Astrocyte of the hippocampus (primary cell): ENCODE measurements around the gene PCLAF.
"Not testable (repeated sequence)": the region's sequence is repeated elsewhere in the genome, so short reads cannot be mapped to it uniquely, and the experiment has no call there.

ENCODE experiments used
- DNase-seq: peaks from one replicate; pipeline ENCODE4 v3.0.0; 2011; ENCODE audit warnings: low read depth, low spot score

PCLAF gene

DNA sequence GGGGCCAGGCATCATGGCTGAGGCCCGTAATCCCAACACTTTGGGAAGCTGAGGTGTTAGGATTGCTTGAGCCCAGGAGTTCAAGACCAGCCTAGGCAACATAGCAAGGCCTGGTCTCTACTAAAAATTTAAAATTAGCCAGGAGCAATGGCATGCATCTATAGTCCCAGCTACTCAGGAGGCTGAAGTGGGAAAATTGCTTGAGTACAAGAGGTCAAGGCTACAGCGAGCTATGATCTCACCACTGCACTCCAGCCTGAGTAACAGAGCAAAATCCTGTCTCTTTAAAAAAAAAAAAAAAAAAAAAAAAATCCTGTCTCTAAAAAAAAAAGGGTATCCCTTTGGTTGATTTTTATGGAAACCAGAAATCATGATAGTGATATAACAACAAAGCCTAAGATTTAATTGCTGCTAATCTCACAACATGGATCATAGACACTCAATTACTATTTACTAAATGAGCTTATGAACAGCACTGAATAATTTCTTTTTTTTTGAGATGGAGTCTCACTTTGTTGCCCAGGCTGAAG is 12.1 kb downstream of the PCLAF start:
- no peak for DNase-seq

DNA sequence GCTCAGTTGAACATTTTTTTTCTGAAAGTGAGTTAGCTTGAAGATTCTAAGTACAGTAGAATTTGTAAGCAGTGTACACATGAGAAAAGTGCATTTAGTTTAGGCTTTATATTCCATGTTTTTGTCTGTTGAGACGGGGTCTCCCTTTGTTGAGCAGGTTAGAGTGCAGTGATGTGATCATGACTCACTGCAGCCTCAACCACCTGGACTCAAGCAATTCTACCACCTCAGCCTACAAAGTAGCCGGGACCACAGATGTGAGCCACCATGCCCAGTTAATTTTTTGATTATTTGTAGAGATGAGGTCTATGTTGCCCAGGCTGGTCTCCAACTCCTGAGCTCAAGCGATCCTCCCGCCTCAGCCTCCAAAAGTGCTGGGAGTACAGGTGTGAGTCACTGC is 20.0 kb downstream of the PCLAF start:
- no peak for DNase-seq

DNA sequence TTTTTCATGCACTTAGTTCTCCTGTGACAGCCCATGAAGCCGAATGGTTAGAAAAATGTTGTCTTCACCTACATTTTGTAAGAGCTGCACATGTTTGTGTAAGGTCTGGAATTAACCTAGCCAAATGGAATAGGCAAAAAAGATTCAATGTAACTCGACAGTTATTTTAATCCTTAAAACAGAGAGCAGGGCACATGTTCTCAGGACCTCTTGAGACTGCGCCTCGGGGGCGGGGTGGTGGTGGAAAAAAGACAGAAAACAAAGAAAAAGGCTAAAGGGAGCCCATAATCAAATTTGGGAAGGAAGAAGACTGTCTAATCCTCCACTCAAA is 24.6 kb downstream of the PCLAF start:
- DNase-seq = no peak

DNA sequence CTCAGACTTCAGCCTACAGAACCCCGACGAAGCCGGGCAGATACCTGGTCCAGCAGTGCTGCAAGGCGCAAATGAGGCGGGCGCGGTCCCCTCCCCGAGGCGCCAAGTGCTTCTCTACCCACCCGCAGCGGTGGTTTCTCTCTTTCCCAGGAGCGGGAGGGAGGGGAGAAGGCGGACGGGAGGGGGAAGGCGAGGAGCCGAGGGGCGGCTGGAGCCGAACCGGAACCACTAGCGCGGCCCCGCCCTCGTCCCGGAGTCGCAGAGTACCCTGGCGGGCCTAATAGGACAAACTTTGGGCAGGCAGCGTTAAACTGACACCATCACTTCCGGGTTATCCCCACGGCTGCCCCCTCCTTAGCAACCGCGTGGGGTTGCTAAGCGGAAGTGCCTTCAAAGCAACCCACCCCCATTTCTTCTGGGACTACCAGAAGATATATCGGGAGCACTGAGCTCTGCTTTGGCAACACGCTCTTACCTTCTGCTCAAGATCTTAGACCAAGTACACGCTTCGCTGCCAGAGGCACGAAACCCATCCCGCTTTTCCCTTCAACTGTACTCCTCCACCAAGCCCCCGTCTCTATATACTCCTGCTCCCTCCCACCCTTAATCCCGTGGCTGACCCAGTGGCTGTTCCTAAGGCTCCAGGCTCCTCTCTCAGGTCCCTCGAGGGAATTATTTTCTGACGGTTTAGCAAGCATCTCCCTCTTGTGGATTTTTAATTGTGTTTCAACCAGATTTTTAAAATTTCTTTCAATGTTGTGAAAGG is 25.1 kb downstream of the PCLAF start, which contains the start of gene CSNK1G1:
Gene CSNK1G1 (minus strand): TSS at position 230 of the 766 bp plus-strand sequence. CDS start 55,674 bp downstream, outside the sequence.
- peak; percentile 99 for DNase-seq

DNA sequence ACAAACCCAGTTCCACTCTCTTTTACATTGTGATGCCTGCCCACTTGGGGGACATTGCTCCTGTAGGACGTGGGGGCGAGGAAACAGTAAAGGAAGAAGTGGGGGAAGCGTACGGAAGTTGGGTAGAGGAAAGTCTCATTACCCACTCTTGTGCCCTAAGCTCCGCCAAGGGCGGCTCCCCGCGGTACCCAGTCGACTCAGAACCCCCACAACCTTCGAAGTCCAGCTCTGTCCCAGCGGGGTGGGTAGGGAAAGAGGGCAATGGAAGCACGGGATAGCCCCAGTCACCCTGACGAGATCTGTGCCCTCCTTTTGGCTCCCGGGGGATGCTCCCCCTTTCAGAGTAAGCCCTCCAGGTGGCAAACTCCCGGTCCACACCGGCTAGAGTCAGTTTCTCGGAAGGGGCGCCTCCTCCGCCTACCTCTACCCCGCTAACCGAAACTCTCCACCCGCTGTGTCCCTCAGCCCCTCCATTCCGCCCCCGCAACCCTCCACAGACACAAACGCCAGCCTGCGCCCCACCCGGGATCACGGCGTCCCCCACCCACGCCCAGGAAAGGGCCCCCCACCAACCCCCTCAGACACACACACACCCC is 25.8 kb downstream of the PCLAF start:
- peak; percentile 43 for DNase-seq

DNA sequence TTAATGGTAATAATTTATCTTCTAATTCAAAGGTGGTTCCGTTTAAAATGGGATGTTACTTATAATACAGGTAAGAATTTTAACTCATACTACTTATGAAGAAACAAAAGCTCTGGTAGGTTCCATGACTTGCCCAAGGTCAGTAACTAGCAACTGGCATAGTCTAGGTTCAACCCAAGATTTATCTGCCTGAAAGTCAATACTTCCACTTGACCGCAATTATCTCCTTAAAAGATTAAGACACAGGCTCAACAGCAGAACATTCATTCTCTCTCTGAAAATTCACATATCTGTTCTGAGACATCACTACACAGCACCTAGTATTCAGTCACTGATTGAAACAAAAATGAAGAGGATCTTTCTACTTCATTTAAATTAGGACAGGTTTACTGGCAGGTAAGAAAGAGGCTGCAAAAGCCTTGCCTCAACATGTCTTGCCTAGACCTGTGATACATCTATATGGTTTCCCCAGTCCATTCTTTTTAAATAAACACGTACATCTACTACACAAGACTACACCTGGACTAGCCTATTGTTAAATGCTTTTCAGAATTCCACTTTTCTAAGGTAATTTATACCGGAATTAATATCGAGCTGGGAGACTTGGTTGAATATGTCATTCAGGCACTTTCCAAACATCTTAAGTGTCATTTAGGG is 26.4 kb downstream of the PCLAF start:
- DNase-seq = no peak

DNA sequence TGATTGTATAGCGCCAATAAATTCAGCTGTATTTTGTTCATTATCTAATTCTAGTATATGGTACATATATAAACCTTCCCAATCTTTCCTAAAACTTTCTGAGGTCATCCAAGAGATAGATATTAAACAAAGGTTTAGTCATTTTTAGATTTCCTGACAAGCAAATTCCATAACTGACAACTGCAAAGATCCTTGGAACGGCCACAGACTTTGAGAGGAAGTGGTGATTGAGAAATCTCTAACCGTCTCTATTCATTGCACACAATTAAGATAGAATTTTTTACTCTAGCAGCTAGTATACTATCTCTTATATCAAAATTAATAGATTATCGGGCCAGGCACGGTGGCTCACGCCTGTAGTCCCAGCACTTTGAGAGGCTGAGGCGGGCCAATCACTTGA is 30.0 kb downstream of the PCLAF start:
- DNase-seq = no peak

DNA sequence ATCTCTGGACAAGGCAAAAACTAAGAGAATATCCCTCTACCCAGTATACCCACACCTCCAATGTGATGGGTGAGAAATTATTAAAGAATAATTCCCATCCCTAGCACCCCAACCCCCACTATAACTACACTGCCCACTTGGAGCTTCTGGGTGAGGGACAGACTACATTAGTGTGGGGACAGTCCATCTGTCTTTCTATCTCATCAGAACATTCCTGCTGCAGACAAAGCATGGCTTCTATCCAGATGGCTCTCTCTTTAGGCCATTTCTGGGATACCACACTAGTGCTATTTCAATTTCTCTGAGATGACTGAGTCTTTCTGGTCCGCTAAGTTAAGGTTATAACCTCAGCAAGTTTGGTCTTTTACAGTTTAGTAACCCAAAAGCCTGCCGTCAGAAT is 31.9 kb downstream of the PCLAF start:
- no peak for DNase-seq

DNA sequence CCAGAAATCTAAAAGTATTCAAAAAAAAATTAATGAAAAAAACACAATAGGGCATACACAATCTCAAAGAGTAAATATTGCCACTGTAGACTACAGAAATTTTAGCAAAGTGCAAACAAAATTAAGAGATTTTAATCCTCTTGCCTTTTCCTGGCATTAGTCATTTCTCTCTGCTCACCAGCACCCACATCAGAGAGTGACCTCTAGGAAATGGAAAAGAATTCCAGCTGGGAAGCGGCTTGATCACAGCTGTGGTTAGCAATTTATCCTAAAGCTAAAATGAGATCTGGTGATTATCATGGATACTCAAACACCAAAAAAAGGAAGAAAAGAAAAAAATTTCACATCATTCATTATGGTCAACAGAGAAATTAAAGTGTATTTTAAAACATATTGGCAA is 32.8 kb downstream of the PCLAF start:
- DNase-seq = peak; percentile 27

DNA sequence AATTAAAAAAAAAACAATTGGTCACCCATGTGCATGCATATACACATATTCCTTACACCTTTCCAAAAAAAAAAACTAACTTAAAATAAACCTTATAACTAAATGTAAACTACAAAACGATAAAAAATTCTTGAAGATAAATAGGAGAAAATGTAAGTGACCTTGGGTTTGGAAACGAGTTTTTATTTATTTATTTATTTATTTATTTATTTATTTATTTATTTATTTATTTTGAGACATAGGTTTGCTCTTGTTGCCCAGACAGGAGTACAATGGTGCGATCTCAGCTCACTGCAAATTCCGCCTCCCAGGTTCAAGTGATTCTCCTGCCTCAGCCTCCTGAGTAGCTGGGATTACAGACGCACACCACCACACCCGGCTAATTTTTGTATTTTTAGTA is 35.0 kb downstream of the PCLAF start:
- DNase-seq = not testable (repeated sequence)

DNA sequence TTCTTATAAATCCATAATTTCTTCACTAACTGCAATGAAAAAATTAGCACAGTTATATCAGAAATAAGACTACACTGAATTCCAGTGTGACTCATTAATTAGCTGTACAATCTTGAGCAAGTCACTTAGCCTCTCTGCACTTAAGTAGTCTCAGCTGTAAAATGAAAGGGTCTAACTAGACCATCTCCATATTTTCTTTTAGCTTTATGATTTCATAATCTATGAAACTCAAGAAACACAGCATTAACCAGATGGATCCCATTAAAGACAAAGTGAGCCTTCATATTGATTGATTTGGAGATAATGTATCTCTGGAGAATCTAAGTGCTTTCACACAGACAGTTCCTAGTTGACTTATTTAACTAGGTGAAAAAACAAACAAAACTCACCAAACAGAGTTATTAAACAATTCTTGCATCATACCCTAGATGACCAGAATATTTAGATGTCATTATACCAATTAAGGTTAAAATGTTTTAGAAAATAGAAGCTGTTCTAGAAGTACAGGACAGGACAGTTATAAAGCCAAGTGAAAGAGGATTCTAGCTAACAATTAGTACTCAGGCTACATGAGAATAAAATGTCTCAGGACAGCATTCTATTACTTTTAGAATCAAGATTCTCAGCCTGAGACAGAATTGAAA is 36.5 kb downstream of the PCLAF start:
- peak; percentile 22 for DNase-seq

DNA sequence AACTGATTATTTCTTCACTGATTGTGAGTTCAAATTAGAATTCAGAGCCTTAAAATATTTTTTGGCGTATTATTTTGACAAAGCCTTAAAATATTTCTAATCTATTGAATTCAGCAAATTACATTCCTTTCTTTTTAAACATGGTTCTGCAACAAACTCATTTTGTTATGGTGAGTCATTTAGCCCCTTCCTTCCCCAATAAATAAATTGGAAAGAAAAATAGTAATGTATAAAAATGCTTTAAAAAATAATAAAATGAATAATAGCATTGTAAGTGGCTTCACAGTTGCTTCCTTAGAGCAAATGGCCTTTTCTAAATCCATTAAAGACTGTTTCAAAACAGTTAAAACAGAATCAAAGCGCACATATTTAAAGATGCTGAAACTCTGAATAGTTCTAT is 37.4 kb downstream of the PCLAF start:
- DNase-seq = no peak

DNA sequence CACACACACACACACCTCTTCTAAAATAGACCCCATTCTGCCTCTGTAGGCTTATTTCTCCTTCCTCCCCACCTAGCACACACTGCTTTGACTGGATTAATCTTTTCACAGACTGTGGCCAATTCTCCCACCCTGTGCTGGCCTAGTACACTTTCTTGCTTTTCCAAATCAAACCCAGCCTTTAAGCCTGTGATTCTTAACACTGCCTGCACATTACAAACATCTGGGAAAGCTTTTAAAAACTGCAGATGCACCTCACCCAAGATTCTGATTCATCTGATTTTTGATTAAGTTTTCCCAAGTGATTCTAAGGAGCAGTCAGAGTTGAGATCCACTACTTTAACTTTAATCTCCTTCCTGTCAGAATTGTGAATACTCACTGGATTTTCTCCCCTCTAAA is 38.0 kb downstream of the PCLAF start:
- DNase-seq = no peak

DNA sequence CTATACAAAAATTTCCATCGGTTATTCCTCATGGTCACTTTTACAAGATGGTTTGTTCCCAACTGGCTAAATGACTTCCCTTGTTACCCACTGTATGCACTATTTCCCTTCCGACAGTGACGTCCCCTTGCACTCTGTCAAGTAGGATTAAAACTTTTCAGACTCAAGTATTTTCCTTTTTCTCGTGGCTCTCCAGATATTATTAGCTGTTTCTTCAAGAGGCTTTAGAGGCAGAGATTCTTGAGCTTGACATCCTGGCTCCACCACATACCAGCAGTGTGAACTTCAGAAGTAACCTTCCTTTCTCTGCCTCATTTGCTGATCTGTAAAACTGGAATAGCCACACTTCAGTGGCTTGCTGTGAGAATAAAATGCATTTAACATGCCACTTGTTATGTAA is 39.3 kb downstream of the PCLAF start:
- DNase-seq = no peak

DNA sequence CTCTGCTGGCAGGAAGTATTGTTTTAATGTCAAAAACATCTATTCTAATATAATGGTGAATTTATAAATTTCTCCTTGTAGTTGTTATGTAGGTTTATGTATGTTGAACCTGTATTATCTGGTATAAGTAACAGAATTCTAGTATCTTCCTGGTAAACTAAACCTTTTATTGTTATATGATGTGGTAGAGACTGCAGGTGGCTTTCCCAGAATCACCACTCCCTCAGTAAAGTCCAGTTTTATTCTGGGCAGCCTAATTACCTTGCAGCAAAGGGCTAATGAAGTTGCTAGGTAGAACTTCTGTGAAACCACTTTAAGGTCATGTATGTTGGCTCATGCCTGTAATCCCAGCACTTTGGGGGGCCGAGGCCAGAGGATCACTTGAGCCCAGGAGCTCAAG is 40.9 kb downstream of the PCLAF start:
- DNase-seq = no peak

DNA sequence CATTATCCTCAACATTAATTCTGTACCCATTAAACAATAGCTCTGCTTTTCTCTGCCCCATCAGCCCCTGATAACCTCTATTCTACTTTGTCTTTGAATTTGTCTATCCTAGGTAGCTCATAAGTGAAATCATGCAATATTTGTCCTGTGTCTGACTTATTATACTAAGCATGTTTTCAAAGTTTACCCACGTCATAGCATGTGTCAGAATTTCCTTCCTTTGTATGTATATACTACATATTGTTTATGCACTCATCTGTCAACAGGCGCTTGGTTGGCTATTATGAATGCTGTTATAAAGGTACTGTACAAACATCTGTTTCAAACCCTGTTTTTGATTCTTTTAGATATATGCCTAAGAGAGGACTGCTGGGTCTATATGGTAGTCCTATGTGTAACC is 43.5 kb downstream of the PCLAF start:
- DNase-seq = no peak

DNA sequence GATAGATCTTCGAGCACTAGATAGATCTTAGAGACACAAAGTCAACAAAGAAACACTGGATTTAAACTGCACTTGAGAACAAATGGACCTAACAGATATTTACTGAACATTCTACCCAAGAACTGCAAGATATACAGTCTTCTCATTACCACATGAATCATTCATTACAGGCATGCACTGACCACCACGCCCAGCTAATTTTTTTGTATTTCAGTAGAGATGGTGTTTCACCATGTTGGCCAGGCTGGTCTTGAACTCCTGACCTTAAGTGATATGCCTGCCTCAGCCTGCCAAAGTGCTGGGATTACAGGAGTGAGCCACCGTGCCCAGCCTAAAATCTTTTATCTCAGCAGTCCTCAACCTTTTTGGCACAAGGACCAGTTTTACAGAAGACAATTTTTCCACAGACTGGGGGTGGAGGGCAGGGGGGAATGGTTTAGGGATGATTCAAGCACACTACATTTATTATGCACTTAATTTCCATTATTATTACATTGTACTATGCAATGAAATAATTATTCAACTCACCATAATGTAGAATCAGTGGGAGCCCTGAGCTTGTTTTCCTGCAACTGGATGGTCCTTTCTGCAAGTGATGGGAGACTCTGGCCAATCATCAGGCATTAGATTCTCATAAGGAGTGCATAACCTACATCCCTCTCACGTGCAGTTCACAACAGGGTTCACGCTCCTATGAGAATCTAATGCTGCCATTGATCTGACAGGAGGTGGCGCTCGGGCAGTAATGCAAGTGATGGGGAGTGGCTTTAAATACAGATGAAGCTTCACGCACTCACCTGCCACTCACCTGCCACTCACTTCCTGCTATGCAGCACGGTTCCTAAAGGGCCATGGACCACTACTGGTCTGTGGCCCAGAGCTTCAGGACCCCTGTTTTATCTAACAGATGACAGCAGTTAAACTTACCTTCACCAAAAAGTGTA is 47.0 kb downstream of the PCLAF start:
- DNase-seq = no peak

DNA sequence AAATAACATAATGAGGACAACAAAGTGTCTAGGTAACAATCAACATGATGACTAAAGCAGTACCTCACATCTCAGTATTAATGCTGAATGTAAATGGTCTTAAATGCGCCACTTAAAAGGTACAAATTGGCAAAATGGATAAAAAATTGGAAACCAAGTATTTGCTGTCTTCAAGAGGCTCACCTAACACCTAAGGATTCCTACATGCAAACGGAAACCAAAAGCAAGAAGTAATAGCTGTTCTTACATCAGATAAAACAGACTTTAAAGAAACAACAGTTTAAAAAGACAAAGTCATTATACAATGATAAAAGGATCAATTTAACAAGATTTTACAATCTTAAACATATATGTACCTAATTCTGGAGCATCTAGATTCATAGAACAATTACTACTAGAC is 47.7 kb downstream of the PCLAF start:
- no peak for DNase-seq

DNA sequence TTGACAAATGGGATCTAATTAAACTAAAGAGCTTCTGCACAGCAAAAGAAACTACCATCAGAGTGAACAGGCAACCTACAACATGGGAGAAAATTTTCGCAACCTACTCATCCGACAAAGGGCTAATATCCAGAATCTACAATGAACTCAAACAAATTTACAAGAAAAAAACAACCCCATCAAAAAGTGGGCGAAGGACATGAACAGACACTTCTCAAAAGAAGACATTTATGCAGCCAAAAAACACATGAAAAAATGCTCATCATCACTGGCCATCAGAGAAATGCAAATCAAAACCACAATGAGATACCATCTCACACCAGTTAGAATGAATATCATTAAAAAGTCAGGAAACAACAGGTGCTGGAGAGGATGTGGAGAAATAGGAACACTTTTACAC is 49.6 kb downstream of the PCLAF start:
- not testable (repeated sequence) for DNase-seq

DNA sequence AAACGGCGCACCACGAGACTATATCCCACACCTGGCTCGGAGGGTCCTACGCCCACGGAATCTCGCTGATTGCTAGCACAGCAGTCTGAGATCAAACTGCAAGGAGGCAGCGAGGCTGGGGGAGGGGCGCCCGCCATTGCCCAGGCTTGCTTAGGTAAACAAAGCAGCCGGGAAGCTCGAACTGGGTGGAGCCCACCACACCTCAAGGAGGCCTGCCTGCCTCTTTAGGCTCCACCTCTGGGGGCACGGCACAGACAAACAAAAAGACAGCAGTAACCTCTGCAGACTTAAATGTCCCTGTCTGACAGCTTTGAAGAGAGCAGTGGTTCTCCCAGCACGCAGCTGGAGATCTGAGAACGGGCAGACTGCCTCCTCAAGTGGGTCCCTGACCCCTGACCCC is 54.3 kb downstream of the PCLAF start:
- not testable (repeated sequence) for DNase-seq

DNA sequence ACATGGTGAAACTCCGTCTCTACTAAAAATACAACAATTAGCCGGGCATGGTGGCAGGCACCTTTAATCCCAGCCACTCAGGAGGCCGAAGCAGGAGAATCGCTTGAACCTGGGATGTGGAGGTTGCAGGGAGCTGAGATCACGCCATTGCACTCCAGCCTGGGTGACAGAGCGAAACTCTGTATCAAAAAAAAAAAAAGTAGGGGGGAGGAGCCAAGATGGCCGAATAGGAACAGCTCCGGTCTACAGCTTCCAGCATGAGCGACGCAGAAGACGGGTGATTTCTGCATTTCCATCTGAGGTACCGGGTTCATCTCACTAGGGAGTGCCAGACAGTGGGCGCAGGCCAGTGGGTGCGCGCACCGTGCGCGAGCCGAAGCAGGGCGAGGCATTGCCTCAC is 54.8 kb downstream of the PCLAF start:
- not testable (repeated sequence) for DNase-seq
